Fibroblast of lung (primary cell): Measurements from ENCODE around the gene SLC8A2. TPM values are rescaled to one million over a fixed set of nuclear protein-coding genes. Genes with fewer than 3 reads are reported as not detected.

Source experiments
- DNase-seq, 2 donors: peaks; one replicate each; pipeline versions ENCODE4 v3.0.0 to v3.0.0-alpha.2; 2010; ENCODE audit warnings: low read depth in 2 of 2
- H2AFZ ChIP-seq: 2 replicates; pipeline ENCODE4 v1.5.1; 2012; ENCODE audit warnings: low read length, control low read depth, inconsistent platforms
- H3K27ac ChIP-seq: 2 replicates; pipeline ENCODE4 v1.5.1; 2011; ENCODE audit warnings: low read length, control low read depth; ENCODE audit not compliant: insufficient read depth
- H3K27me3 ChIP-seq: 2 replicates; pipeline ENCODE4 v1.5.1; 2011; ENCODE audit warnings: mild to moderate bottlenecking, low read length; ENCODE audit not compliant: control insufficient read depth, insufficient read depth
- H3K36me3 ChIP-seq: 2 replicates; pipeline ENCODE4 v1.5.1; 2011; ENCODE audit warnings: low read length; ENCODE audit not compliant: control insufficient read depth, insufficient read depth
- H3K4me1 ChIP-seq: 2 replicates; pipeline ENCODE4 v1.5.1; 2011; ENCODE audit warnings: low read length; ENCODE audit not compliant: control insufficient read depth, insufficient read depth; ENCODE audit errors: extremely low read depth
- H3K4me2 ChIP-seq: 2 replicates; pipeline ENCODE4 v1.5.1; 2011; ENCODE audit warnings: low read length, control low read depth; ENCODE audit not compliant: insufficient read depth; ENCODE audit errors: extremely low read depth
- H3K4me3 ChIP-seq, 4 experiments: fragments of 200-600 bp in 1 of 4; sonication (generic) in 1 of 4; replicated peaks in 1 of 4; 2 replicates each; pipeline ENCODE4 v1.5.1; 2011 to 2016; ENCODE audit warnings: low read length in 4 of 4, low read depth in 3 of 4, mild to moderate bottlenecking in 3 of 4, control low read depth in 2 of 4, inconsistent platforms in 1 of 4, mixed read lengths in 1 of 4; ENCODE audit not compliant: insufficient read depth in 1 of 4; ENCODE audit errors: control extremely low read depth in 1 of 4
- H3K79me2 ChIP-seq: 2 replicates; pipeline ENCODE4 v1.5.1; 2012; ENCODE audit warnings: mild to moderate bottlenecking, low read length, inconsistent platforms; ENCODE audit not compliant: control insufficient read depth, insufficient read depth
- H3K9ac ChIP-seq: 2 replicates; pipeline ENCODE4 v1.5.1; 2011; ENCODE audit warnings: mild to moderate bottlenecking, low read length, control low read depth; ENCODE audit not compliant: insufficient read depth
- H3K9me3 ChIP-seq: 2 replicates; pipeline ENCODE4 v1.5.1; 2012; ENCODE audit warnings: low read depth, low read length; ENCODE audit not compliant: control insufficient read depth, insufficient read depth
- H4K20me1 ChIP-seq: 2 replicates; pipeline ENCODE4 v1.5.1; 2011; ENCODE audit warnings: low read length; ENCODE audit not compliant: control insufficient read depth, insufficient read depth; ENCODE audit errors: extremely low read depth
- CTCF ChIP-seq, 2 donors: IDR thresholded peaks in 1 of 2; conservative IDR thresholded peaks in 1 of 2; 1 replicate in 1 of 2; 2 replicates in 1 of 2; pipeline ENCODE4 v1.5.1; 2011 to 2012; ENCODE audit warnings: low read length in 2 of 2, control low read depth in 1 of 2, inconsistent platforms in 1 of 2, low read depth in 1 of 2, mild to moderate bottlenecking in 1 of 2
- EZH2 ChIP-seq: IDR thresholded peaks from 2 replicates; pipeline ENCODE4 v1.5.1; 2012; ENCODE audit warnings: low read length, control low read depth, mild to moderate bottlenecking; ENCODE audit errors: missing control alignments
- polyA plus RNA-seq, 2 donors: library from polyadenylated mRNA; depleted of rRNA in 1 of 2; stranded (reverse) in 1 of 2; unstranded in 1 of 2; fragments of >200 nt; gene quantifications; 2 replicates each; pipeline ENCODE4 v1.2.1, GENCODE V29; 2011 to 2012; ENCODE audit warnings: missing spikeins in 1 of 2
- total RNA-seq: library from RNA; depleted of rRNA; stranded (reverse); fragments of >200 nt; gene quantifications from 2 replicates; pipeline ENCODE4 v1.2.1, GENCODE V29; 2014

SLC8A2 gene
- total and polyA plus RNA-seq, 2 donors (not counting 1 experiment from before 2014, with no cell fraction given): under 0.01 TPM; not detected in 1

GRCh38 chr19:47427241-47428176 is 44.2 kb downstream of the SLC8A2 start:
- Histone ChIP-seq H3K9ac (no peak overlapping the region), H3K9me3 (no peaks in the 10 kb centered on the region), H3K4me3 (peak overlapping the region; percentile 15 to 47 (median 35)), H3K79me2 (no peaks in the 10 kb centered on the region), H2AFZ (peak overlapping the region; percentile 45), H3K4me1 (peaks cover 14% of the 10 kb centered on the region), H4K20me1 (no peaks in the 10 kb centered on the region), H3K36me3 (no peaks in the 10 kb centered on the region), H3K27me3 (peaks cover 14% of the 10 kb centered on the region), H3K4me2 (peak overlapping the region; percentile 95), H3K27ac (peak overlapping the region; percentile 38)
- TF ChIP-seq EZH2: no peak
- TF ChIP-seq CTCF (conservative IDR thresholded peaks at IDR 0.05 in 1 of 2, IDR thresholded peaks at IDR 0.05 in 1 of 2; ENCODE audit: low read depth in 1 of 2, low read length in 2 of 2): peak; percentile 91
- peak; percentile 36 to 45 for DNase-seq

GRCh38 chr19:47423203-47423882 is 48.4 kb downstream of the SLC8A2 start:
- no peak overlapping the region for H2AFZ ChIP-seq
- peaks cover 7% of the 10 kb centered on the region for H3K4me1 ChIP-seq
- peaks cover 44% of the 10 kb centered on the region for H3K27me3 ChIP-seq
- H3K9ac ChIP-seq: no peak overlapping the region
- H3K4me2 ChIP-seq: no peak overlapping the region
- no peaks in the 10 kb centered on the region for H3K79me2 ChIP-seq
- no peak overlapping the region for H3K4me3 ChIP-seq
- H3K9me3 ChIP-seq: no peaks in the 10 kb centered on the region
- H3K27ac ChIP-seq: no peak overlapping the region
- no peaks in the 10 kb centered on the region for H4K20me1 ChIP-seq
- no peak for DNase-seq
- TF ChIP-seq CTCF (conservative IDR thresholded peaks at IDR 0.05 in 1 of 2, IDR thresholded peaks at IDR 0.05 in 1 of 2; ENCODE audit: low read depth in 1 of 2, low read length in 2 of 2) (no peak), EZH2 (peak; percentile 75)
- no peaks in the 10 kb centered on the region for H3K36me3 ChIP-seq
